Measurements from ENCODE around the gene TOR4A.

GRCh38 chr9:137229903-137230704 lies 47.4 kb upstream of the TOR4A start:
- TF ChIP-seq EZH2 (IDR thresholded peaks at IDR 0.05; ENCODE audit: insufficient read depth, poor library complexity, severe bottlenecking), result no peak
- TF ChIP-seq EZH2phosphoT487 (IDR thresholded peaks at IDR 0.05; ENCODE audit: insufficient read depth, low read depth), result no peak
